A673 (cell line): Measurements from ENCODE around the gene SELE.

Source experiments
- CTCF ChIP-seq: fragments of 300-800, 200-600 bp; sonication (generic); conservative IDR thresholded peaks from 2 replicates; pipeline ENCODE4 v1.5.1; 2017; ENCODE audit warnings: low read depth, mild to moderate bottlenecking, antibody characterized with exemption, low read length, moderate library complexity, mixed read lengths
- EZH2 ChIP-seq: fragments of 200-600 bp; sonication (generic); IDR thresholded peaks from 2 replicates; pipeline ENCODE4 v1.6.1; 2017; ENCODE audit warnings: borderline replicate concordance, low read depth, mild to moderate bottlenecking, mixed read lengths, antibody characterized with exemption, low read length; ENCODE audit not compliant: poor library complexity, severe bottlenecking

- TF ChIP-seq CTCF = no peak
- TF ChIP-seq EZH2 = no peak
Observed at GRCh38 chr1:169704797-169705196, 29.1 kb downstream of the SELE start.
